Sigmoid colon (tissue), 4 donors: ENCODE data around the gene GADD45GIP1.

Experiments
- CTCF ChIP-seq, 4 experiments: fragments of 450-650 bp in 3 of 4; fragments of 200-600 bp in 1 of 4; IDR thresholded peaks; one replicate each; pipeline ENCODE4 v1.5.1; 2016 to 2019; ENCODE audit warnings: antibody characterized with exemption in 4 of 4, mild to moderate bottlenecking in 3 of 4, moderate library complexity in 2 of 4
- EP300 ChIP-seq, 4 donors: sonication (generic); formaldehyde crosslinking; IDR thresholded peaks; one replicate each; pipeline ENCODE4 v1.6.1; 2017; ENCODE audit warnings: antibody characterized with exemption in 4 of 4
- POLR2A ChIP-seq, 2 donors: fragments of 450-650 bp; IDR thresholded peaks; one replicate each; pipeline ENCODE4 v1.6.1; 2016; ENCODE audit warnings: antibody characterized with exemption in 2 of 2, mild to moderate bottlenecking in 2 of 2, moderate library complexity in 2 of 2

GRCh38 chr19:13004273-13004672 lies 47.2 kb upstream of the GADD45GIP1 start:
- no peak for TF ChIP-seq CTCF (IDR thresholded peaks at IDR 0.05)
- no peak for TF ChIP-seq POLR2A (IDR thresholded peaks at IDR 0.05)
- no peak for TF ChIP-seq EP300 (IDR thresholded peaks at IDR 0.05)
